GM12801 (cell line): ENCODE data around the gene NGF.

Experiments
- CTCF ChIP-seq: IDR thresholded peaks from one replicate; pipeline ENCODE4 v1.5.1; 2011; ENCODE audit warnings: control low read depth; ENCODE audit not compliant: insufficient read length; ENCODE audit errors: extremely low read depth

Gene NGF

GRCh38 chr1:115323366-115324004 is 14.6 kb downstream of the NGF start:
- no peak for TF ChIP-seq CTCF

- TF ChIP-seq CTCF, result no peak
Measured at GRCh38 chr1:115322631-115323030, 15.4 kb downstream of the NGF start.

- TF ChIP-seq CTCF, result no peak
Measured at GRCh38 chr1:115320377-115320776, 17.7 kb downstream of the NGF start.

GRCh38 chr1:115319706-115320105 is 18.3 kb downstream of the NGF start:
- no peak for TF ChIP-seq CTCF

GRCh38 chr1:115317101-115318012 is 20.7 kb downstream of the NGF start:
- TF ChIP-seq CTCF, result no peak

- no peak for TF ChIP-seq CTCF
Measured at GRCh38 chr1:115314765-115315164, 23.3 kb downstream of the NGF start.

- no peak for TF ChIP-seq CTCF
Measured at GRCh38 chr1:115314092-115314491, 24.0 kb downstream of the NGF start.
